HL-60 (cell line): ENCODE data around the gene ARFGEF3.

ENCODE experiments used
- POLR2AphosphoS5 ChIP-seq: IDR thresholded peaks from 2 replicates; pipeline ENCODE4 v1.6.1; 2012; ENCODE audit warnings: low read depth
- SPI1 ChIP-seq: IDR thresholded peaks from 2 replicates; pipeline ENCODE4 v1.6.1; 2012; ENCODE audit warnings: low read depth, mild to moderate bottlenecking, borderline replicate concordance
- TF ChIP-seq, protein P1 (sequence below): IDR thresholded peaks from one replicate; pipeline ENCODE4 v1.5.1; 2011; ENCODE audit warnings: low read length, control low read depth, inconsistent platforms; ENCODE audit not compliant: insufficient read depth
- TF ChIP-seq, protein P2 (sequence below): IDR thresholded peaks from 2 replicates; pipeline ENCODE4 v1.6.1; 2012; ENCODE audit warnings: low read depth; ENCODE audit not compliant: insufficient replicate concordance

DNA sequence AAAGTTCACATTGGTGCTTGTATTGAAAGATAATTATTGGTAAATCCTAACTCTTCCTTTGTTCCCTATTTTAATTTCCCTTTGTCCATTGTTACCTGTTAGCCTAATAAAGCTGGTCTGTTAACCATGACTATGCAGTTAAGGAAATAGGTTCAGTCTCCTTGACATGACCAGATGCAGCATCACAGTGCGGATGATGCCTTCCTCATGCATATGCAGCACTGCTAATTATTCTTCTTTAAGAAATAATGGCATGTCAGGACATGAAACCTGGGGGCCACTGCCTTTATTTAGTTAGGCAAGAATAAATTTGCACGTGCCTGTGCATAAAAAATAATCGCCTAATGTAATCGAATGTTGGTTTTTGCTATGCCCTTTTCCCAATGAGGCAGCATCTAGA, 40.1 kb downstream of the ARFGEF3 start:
- TF ChIP-seq, protein P1, sequence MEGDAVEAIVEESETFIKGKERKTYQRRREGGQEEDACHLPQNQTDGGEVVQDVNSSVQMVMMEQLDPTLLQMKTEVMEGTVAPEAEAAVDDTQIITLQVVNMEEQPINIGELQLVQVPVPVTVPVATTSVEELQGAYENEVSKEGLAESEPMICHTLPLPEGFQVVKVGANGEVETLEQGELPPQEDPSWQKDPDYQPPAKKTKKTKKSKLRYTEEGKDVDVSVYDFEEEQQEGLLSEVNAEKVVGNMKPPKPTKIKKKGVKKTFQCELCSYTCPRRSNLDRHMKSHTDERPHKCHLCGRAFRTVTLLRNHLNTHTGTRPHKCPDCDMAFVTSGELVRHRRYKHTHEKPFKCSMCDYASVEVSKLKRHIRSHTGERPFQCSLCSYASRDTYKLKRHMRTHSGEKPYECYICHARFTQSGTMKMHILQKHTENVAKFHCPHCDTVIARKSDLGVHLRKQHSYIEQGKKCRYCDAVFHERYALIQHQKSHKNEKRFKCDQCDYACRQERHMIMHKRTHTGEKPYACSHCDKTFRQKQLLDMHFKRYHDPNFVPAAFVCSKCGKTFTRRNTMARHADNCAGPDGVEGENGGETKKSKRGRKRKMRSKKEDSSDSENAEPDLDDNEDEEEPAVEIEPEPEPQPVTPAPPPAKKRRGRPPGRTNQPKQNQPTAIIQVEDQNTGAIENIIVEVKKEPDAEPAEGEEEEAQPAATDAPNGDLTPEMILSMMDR, result no peak
- TF ChIP-seq POLR2AphosphoS5 (no peak), SPI1 (no peak)
- TF ChIP-seq, protein P2, sequence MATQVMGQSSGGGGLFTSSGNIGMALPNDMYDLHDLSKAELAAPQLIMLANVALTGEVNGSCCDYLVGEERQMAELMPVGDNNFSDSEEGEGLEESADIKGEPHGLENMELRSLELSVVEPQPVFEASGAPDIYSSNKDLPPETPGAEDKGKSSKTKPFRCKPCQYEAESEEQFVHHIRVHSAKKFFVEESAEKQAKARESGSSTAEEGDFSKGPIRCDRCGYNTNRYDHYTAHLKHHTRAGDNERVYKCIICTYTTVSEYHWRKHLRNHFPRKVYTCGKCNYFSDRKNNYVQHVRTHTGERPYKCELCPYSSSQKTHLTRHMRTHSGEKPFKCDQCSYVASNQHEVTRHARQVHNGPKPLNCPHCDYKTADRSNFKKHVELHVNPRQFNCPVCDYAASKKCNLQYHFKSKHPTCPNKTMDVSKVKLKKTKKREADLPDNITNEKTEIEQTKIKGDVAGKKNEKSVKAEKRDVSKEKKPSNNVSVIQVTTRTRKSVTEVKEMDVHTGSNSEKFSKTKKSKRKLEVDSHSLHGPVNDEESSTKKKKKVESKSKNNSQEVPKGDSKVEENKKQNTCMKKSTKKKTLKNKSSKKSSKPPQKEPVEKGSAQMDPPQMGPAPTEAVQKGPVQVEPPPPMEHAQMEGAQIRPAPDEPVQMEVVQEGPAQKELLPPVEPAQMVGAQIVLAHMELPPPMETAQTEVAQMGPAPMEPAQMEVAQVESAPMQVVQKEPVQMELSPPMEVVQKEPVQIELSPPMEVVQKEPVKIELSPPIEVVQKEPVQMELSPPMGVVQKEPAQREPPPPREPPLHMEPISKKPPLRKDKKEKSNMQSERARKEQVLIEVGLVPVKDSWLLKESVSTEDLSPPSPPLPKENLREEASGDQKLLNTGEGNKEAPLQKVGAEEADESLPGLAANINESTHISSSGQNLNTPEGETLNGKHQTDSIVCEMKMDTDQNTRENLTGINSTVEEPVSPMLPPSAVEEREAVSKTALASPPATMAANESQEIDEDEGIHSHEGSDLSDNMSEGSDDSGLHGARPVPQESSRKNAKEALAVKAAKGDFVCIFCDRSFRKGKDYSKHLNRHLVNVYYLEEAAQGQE, result no peak
